Posterior cingulate gyrus (tissue), 11 donors: Measurements from ENCODE around the gene MMEL1.
"Not testable (repeated sequence)": the region's sequence is repeated elsewhere in the genome, so short reads cannot be mapped to it uniquely, and the experiment has no call there.

Experiments used
- DNase-seq, 10 donors: peaks; one replicate each; pipeline versions ENCODE4 v3.0.0 to v3.0.0-alpha.2; 2020 to 2021; ENCODE audit warnings: mixed read lengths in 3 of 10
- intact Hi-C: fragments of 100-400 bp; cut with DNase I; formaldehyde crosslinking; loops from one replicate; pipeline ENCODE4 v1.15.1; 2023

MMEL1 gene

GRCh38 chr1:2551544-2551943, 81.3 kb downstream of the MMEL1 start:
- intact Hi-C loops, DNase-seq: not testable (repeated sequence)

DNA sequence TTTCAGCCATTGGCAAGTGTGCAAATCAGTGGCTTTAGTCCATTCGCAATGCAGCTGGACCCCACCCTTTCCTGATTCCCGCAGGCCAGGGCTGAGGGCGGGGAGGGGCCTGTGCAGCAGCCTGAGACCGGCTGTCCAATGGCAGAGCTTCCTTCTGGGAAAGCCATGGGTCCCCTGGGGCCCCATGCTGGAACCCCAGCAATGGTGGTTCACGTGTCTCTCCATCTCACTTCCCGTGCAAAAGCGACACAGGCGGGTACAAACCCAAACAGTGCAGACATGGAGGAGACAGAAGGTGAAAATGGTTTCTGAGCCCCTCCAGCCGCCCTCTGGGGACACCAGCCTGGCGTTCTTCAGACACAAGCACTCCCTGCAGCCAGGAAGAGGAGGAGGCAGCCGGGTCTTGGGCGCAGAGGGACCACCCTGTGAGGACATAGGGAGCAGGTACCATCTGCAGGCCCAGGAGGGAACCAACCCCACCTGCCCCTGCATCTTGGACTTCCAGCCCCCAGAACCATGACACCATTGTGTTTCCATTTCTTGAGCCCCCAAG, 82.4 kb downstream of the MMEL1 start:
- DNase-seq, intact Hi-C loops: not testable (repeated sequence)

DNA sequence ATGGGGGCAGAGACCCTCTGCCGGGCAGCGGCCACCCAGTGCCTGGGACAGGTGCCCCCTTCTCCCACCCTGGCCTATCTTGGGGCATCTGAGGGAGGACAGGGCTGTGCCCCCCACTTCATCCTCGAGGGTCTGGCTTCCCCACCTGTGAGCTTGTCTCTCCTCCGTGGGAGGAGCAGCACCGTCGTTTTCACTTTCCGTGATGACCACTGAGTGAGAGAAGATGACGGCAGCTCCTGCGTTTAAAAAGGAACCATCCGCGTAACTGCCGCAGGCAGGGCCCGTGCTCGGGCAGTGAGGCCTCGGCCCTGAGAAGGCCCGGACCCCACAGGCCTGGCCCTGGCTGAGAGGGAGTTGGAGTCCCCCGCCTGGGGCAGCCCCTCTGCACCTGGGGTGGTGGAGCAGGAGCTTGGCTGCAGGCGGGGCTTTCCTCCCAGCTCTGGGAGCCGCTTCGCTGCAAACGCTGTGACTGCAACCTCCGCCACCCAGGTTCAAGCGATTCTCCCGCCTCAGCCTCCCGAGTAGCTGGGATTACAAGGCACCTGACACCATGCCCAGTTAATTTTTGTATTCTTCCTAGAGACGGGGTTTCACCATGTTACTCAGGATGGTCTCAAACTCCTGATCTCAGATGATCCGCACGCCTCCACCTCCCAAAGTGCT, 83.3 kb downstream of the MMEL1 start:
- not testable (repeated sequence) for DNase-seq
- intact Hi-C loops = loop anchor here (2.0 kb wide), 2 partner anchors 23 to 37 kb away; partner anchors contain the start of genes PANK4 and PRXL2B

- intact Hi-C loops = loop anchor here (1.0 to 2.0 kb wide), 3 partner anchors 21 to 134 kb away; partner anchors contain the start of genes PANK4 and PRXL2B
- DNase-seq = peak; percentile 72 to 97 (median 84)
These were observed 84.7 kb downstream of the MMEL1 start for GRCh38 chr1:2548068-2548589.

DNA sequence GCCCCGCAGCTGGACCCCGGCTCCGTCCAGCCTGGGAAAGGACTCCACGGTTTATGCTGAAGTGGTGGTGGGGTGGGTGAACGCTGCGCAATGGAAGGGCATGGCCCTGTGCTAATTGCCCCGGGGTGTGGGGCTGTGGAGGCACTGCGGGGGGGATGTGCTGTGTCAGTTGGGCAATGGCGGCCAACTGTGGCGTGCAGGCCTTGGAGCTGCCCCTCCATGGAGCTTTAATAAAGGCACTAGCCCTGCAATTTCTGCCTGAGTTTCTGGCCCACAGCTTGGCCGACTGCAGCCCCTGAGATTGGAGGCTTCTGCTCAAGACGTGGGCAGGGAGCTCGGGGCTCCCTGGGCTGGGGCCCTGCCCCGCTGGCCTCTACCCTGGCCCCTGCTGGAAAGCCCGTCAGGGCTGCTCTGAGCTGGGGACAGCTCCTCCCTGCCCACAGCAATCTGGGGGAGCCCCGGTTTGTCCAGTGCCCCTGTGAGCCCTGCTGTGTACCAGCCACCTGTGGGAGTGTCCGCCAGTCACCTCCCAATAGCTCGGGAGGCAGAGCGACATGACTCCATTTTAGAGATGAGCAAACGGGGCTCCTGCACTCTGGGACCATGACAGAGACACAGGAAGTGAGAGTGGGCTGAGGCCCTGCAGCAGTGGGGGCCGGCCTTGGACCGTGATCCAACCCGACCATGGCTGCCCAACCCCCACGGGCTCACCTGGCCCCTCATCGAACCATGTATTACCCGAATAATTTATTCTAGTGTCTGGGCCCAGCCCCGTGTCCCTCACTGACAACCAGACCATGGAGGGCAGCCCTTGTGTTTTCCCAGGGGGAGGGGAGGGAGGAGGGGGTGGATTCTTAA, 85.4 kb downstream of the MMEL1 start:
- DNase-seq = no peak
- intact Hi-C loops = loop anchor here (1.0 to 2.0 kb wide), 3 partner anchors 21 to 133 kb away; partner anchors contain the start of genes PANK4 and PRXL2B

DNA sequence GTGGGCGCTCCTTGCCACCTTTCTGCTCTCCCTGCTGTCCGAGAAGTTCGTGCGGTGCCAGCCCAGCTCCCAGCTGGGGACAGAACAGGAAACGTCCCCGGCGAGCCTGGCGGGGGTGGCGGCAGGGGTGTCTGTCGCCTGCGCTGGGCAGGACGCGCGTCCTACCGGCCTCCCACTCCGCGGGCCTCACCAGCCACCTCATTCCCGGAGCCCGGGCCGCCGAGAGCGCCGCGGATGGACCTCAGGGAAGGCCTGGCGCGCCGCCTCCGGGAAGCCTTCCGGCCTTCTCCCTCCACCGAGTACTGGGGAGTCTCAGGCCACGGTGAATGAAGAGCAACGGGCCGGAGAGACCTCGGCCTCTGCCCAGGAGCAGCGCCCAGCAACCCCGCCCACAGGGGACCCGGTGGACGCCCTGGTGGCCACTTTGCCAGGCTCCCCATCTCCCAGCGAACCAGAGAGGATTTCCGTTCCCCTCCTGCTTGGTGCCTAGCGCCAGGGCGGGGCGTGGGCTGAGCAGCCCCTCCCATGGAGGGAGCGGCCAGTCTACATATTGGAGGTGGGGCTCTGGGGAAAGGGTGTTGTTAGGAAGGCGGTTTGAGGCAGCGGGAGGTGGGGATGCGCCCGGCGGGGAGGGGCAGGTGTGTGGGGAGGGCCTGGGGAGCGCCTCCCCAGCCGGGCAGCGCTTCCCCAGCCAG, 86.2 kb downstream of the MMEL1 start:
- intact Hi-C loops = no loop called here
- peak in 6 of 10 donors; percentile 54 to 93 (median 76) for DNase-seq

DNA sequence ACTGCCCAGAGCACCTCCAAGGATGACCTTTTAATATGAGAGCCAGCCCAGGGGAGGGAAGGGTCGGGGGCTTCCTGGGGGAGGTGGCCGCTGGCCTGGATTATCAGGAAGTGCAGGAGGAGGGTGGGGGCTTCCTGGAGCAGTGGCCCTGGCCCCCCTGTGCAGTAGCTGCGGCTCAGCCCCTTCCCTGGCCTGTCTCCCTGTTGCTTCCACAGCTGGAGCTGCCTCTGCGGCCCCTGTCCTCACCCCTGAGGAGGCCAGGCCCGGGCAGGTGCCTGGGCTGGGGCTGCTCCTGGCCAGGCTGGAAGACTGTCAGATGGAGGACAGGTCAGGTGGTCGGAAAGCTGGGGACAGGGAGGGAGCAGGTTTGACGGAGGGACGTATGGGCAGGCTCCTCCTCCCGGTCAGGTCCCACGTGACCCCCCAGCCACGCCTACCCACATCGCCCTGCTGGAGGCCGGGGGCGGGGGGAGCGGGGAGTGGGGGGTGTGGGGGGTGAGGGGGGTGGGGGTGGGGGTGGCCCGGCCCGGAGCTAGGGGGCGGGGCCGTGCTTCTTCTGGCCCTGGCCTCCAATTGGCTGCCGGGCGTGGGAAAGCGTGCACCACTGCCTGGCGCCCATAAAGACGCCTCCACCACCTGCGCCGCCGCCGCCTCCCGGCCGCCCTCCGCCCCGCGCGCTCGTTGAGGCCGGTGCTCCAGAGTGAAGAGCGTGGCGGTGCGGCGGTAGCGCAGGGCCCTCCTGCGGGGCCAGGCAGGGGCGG, 86.9 kb downstream of the MMEL1 start:
- DNase-seq = peak; percentile 64 to 97 (median 76)

DNA sequence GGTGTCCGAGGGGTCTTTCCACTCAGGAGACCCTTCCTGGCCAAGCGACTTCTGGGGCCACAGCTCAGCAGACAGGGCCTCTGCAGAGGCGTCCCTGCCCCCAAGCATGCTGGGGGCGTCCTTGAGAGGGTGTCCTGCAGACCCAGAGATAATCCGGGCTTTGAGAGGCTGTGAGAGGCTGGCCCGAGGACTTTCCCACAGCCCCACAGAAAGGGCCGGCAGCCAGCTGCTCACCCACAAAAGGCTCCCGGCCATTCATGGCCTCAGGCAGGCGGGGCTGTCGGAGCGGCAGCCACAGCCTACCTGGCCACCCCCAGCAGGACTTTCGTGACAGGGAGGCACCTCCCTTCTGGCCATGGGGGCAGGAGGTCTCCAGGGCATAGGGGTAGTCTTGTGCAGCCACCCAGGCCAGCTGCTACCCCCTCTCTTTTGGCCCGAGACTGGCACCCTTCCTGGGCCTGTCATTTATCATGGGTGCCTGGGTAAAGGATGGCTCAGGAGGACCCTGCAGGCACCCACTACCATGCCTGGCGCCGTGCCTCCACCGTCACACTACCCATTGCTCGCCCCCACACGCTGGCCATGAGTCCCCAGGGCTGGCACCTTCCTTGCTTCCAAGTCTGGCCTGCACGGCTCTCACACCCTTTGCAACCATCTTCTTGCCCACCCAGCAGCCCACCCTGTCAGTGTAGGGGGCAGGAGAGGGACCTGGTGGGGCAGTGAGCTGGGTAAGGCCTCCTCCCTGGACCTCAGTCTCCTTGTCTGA, 87.8 kb downstream of the MMEL1 start:
- DNase-seq = no peak
- intact Hi-C loops = loop anchor here (5.0 kb wide), 1 partner anchor 88 kb away; no protein-coding TSS in a partner anchor

More for the DNA sequence above, 86.9 kb downstream of the MMEL1 start:
- intact Hi-C loops = no loop called here

- intact Hi-C loops = loop anchor here (5.0 kb wide), 1 partner anchor 87 kb away; no protein-coding TSS in a partner anchor
- DNase-seq = peak in 1 of 10 donors; percentile 41
These were observed 88.5 kb downstream of the MMEL1 start for GRCh38 chr1:2544093-2544874.

DNA sequence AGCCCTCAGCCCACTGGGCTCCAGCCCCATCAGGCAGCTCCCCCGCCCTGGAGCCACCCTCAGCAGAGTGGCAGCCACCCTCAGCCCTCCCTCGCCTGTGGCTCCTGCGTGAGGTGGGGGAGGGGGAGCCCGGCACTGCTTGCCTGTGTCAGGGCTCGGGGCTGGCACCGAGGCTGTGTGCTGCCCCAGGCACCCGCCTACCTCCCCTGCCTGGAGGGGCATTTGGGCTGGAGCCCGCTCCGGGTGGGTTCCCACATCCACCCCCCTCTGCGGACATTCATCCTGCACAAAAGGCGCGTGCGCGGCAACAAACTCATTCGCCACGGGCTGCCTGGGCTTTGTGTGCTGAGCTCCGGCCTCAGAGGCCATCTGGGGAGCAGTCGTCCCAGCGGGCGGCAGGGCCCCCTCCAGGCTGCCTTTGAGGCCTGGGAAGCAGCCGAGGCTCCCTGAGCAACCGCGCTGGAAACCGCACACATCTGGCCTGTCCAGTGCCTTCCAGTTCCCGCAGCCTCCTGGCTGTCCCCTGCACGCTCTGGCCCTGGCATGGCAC, 89.2 kb downstream of the MMEL1 start:
- DNase-seq = peak in 7 of 10 donors; percentile 42 to 93 (median 74)
- intact Hi-C loops = loop anchor here (5.0 kb wide), 1 partner anchor 86 kb away; no protein-coding TSS in a partner anchor

GRCh38 chr1:2542246-2542915, 90.4 kb downstream of the MMEL1 start:
- intact Hi-C loops = loop anchor here (5.0 kb wide), 1 partner anchor 85 kb away; no protein-coding TSS in a partner anchor
- no peak for DNase-seq

GRCh38 chr1:2541619-2542245, 91.1 kb downstream of the MMEL1 start:
- intact Hi-C loops = loop anchor here (5.0 kb wide), 1 partner anchor 84 kb away; no protein-coding TSS in a partner anchor
- DNase-seq = no peak

DNA sequence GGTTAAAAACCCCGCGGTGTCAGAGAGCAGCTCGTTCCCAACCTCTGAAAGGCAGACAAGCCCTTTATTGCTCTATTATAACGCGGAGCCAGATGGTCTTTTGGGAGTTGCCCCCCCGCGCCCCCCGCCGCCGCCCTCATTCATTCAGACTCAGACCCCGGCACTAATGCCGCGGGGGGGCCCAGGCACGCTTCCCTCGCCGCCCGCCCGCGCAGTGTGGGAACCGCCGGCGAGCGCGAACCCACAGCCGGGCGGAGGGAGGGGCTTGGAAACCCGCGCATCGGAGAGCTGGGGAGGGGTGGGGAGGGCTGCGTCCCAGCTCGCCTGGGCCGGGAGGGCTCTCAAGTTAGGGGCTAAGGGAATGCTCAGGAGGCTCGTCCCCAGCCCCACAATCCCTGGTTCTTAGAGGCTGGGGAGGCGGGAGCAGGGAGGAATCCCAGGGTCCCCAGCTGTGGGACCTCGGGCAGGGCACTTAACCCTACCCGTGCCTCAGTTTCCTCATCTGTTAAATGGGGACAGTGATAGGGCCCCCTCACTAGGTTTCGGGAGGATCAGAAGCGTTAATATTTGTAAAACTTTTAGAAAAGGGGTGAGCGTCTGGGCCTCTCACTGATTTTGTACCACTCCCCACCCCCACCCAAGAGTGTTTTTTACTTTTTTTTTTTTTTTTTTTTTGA, 91.9 kb downstream of the MMEL1 start:
- DNase-seq = no peak
- intact Hi-C loops = loop anchor here (5.0 kb wide), 1 partner anchor 84 kb away; no protein-coding TSS in a partner anchor
